OCI-LY7 (cell line): ENCODE results near the gene NCS1. TPM values are rescaled to one million over a fixed set of nuclear protein-coding genes. Genes with fewer than 3 reads are reported as not detected.

Experiments
- BruUV-seq: library from RNA; stranded (reverse); fragments of 400-500 nt; replicated peaks from 2 replicates; lab custom pipeline; 2021; lab: Mats Ljungman, UMichigan
- CTCF ChIA-PET: fragments of 300-600 bp; sonication (Branson Sonifier 250); formaldehyde crosslinking; loops from one replicate; lab custom pipeline; 2022; ENCODE audit warnings: antibody characterized with exemption; ENCODE audit not compliant: unreplicated experiment; lab: Charles Lee
- POLR2A ChIA-PET: fragments of 300-600 bp; sonication (Branson Sonifier 250); formaldehyde crosslinking; loops from one replicate; lab custom pipeline; 2022; ENCODE audit warnings: antibody characterized with exemption; lab: Charles Lee
- DNase-seq: peaks from one replicate; pipeline ENCODE4 v3.0.0-alpha.2; 2015; ENCODE audit warnings: low spot score
- H2AFZ ChIP-seq: fragments of 200-600 bp; sonication (generic), shearing (Covaris generic); 2 replicates; pipeline ENCODE4 v1.6.1; 2014; ENCODE audit warnings: mild to moderate bottlenecking, antibody characterized with exemption, low read length, moderate library complexity
- H3K27ac ChIP-seq: fragments of 200-600 bp; sonication (generic); 2 replicates; pipeline ENCODE4 v1.5.1; 2014; ENCODE audit warnings: mixed run types, low read depth, mild to moderate bottlenecking, moderate library complexity, low read length, inconsistent platforms; ENCODE audit not compliant: poor library complexity, severe bottlenecking
- H3K36me3 ChIP-seq: fragments of 200-600 bp; sonication (generic); 2 replicates; pipeline ENCODE4 v1.6.1; 2014; ENCODE audit warnings: mild to moderate bottlenecking, antibody characterized with exemption, low read length, moderate library complexity, mixed read lengths; ENCODE audit not compliant: insufficient read depth
- H3K4me1 ChIP-seq: fragments of 200-600 bp; sonication (generic); 2 replicates; pipeline ENCODE4 v1.5.1; 2014; ENCODE audit warnings: mild to moderate bottlenecking, low read length; ENCODE audit not compliant: insufficient read depth, poor library complexity, severe bottlenecking
- H3K4me2 ChIP-seq: fragments of 200-600 bp; sonication (generic); 2 replicates; pipeline ENCODE4 v1.6.1; 2014; ENCODE audit warnings: mild to moderate bottlenecking, low read length
- H3K4me3 ChIP-seq: fragments of 200-600 bp; sonication (generic); 2 replicates; pipeline ENCODE4 v1.5.1; 2014; ENCODE audit warnings: mild to moderate bottlenecking, low read depth, low read length; ENCODE audit not compliant: poor library complexity, severe bottlenecking
- H3K79me2 ChIP-seq: fragments of 200-600 bp; sonication (generic); 2 replicates; pipeline ENCODE4 v1.6.1; 2016; ENCODE audit warnings: low read depth, mild to moderate bottlenecking, low read length, moderate library complexity, mixed read lengths; ENCODE audit not compliant: insufficient read depth
- H3K9me2 ChIP-seq: fragments of 200-600 bp; sonication (generic); 2 replicates; pipeline ENCODE4 v1.6.1; 2016; ENCODE audit warnings: mild to moderate bottlenecking, low read length, mixed read lengths; ENCODE audit not compliant: insufficient read depth
- H3K9me3 ChIP-seq: fragments of 200-600 bp; sonication (generic); 2 replicates; pipeline ENCODE4 v1.6.1; 2014; ENCODE audit warnings: mild to moderate bottlenecking, mixed run types, low read length, mixed read lengths
- H4K20me1 ChIP-seq: fragments of 200-600 bp; sonication (generic); 2 replicates; pipeline ENCODE4 v1.6.1; 2014; ENCODE audit warnings: mild to moderate bottlenecking, antibody characterized with exemption, low read length, moderate library complexity, mixed read lengths; ENCODE audit not compliant: insufficient read depth
- EZH2phosphoT487 ChIP-seq: fragments of 200-600 bp; sonication (generic); IDR thresholded peaks from 2 replicates; pipeline ENCODE4 v1.6.1; 2018; ENCODE audit warnings: low read depth, borderline replicate concordance, mild to moderate bottlenecking, mixed run types, antibody characterized with exemption, low read length, moderate library complexity, mixed read lengths
- intact Hi-C: fragments of 100-400 bp; cut with micrococcal nuclease; formaldehyde crosslinking; loops from one replicate; pipeline ENCODE4 v1.10.0; 2022; ENCODE audit not compliant: unreplicated experiment
- total RNA-seq, 2 experiments: library from RNA; depleted of rRNA in 1 of 2; stranded (reverse); fragments of >200 nt in 1 of 2; shearing (Covaris generic) in 1 of 2; gene quantifications; 2 replicates each; pipeline ENCODE4 v1.2.3, GENCODE V29; 2014 to 2022
- TF ChIP-seq, protein P1 (sequence below): fragments of 200-600 bp; sonication (generic); conservative IDR thresholded peaks from 2 replicates; pipeline ENCODE4 v1.5.1; 2014; ENCODE audit warnings: mild to moderate bottlenecking, antibody characterized with exemption, low read length, moderate library complexity, mixed read lengths

NCS1 gene
- total RNA-seq, 2 experiments from 2014 or later, result not detected

DNA sequence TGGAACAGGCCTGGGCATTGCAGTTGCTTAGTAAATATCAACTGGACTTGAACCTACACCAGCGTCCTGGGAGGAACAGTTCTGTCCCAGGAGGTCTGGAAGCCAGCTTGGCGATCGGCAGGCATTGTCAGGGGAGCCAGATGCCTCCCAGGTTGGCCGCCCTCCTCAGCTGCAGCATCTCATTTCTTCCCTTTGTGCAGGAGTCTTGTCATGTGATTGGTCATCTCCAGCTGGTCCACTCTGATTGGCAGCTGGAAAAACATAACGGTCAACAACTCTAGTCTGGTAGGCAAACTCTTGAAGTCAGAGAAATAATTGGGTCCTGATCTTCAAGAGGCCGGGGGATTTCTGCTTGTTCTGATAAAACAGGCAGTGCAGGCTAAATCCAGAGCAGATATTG, 29.6 kb upstream of the NCS1 start:
- no peak for DNase-seq
- POLR2A ChIA-PET, result interaction anchor here (0.6 kb wide), 1 partner anchor 21 kb away, joined by 3 read pairs; no protein-coding TSS in a partner anchor
- BruUV-seq, result no TSS peak
- H3K27ac ChIP-seq, result no peak overlapping the region
- no peaks in the 10 kb centered on the region for H3K9me3 ChIP-seq
- H2AFZ ChIP-seq, result no peak overlapping the region
- H3K4me3 ChIP-seq, result no peak overlapping the region
- H3K4me1 ChIP-seq, result no peaks in the 10 kb centered on the region
- CTCF ChIA-PET, result no interaction called here
- TF ChIP-seq, protein P1, sequence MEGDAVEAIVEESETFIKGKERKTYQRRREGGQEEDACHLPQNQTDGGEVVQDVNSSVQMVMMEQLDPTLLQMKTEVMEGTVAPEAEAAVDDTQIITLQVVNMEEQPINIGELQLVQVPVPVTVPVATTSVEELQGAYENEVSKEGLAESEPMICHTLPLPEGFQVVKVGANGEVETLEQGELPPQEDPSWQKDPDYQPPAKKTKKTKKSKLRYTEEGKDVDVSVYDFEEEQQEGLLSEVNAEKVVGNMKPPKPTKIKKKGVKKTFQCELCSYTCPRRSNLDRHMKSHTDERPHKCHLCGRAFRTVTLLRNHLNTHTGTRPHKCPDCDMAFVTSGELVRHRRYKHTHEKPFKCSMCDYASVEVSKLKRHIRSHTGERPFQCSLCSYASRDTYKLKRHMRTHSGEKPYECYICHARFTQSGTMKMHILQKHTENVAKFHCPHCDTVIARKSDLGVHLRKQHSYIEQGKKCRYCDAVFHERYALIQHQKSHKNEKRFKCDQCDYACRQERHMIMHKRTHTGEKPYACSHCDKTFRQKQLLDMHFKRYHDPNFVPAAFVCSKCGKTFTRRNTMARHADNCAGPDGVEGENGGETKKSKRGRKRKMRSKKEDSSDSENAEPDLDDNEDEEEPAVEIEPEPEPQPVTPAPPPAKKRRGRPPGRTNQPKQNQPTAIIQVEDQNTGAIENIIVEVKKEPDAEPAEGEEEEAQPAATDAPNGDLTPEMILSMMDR, result no peak
- TF ChIP-seq EZH2phosphoT487, result no peak
- no peaks in the 10 kb centered on the region for H3K36me3 ChIP-seq
- H4K20me1 ChIP-seq, result no peaks in the 10 kb centered on the region
- H3K9me2 ChIP-seq, result no peaks in the 10 kb centered on the region
- intact Hi-C loops, result no loop called here
- H3K79me2 ChIP-seq, result no peaks in the 10 kb centered on the region
- no peak overlapping the region for H3K4me2 ChIP-seq

DNA sequence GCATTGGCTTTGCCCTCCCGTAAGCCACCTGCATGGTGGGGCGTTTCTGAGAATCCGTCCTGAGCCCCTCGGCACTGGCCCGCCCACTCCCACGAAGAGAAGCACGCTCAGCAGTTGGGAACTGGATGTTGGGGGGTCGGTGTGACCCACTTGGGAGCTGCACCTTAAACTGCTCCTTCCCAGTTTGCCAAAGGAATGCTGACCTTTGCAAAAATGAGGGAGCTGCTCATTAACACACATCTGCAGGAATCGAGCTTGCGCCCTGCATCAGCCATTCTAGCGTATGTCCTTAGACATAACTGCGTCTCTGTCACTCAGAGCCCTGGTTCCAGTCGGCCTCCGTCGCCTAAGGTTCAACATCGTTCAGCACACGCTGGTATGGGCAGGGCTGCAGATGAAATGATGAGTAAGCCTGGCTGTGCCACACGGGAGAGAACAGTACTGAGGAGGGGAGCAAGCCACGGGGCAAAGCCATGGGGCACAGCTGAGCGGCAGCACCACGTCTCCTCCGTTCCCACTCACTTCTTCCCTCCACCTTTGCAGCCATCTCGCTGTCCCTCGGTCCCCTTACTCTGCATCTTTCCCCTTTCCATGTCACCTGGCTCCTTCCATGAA, 28.8 kb upstream of the NCS1 start:
- no peak overlapping the region for H2AFZ ChIP-seq
- BruUV-seq, result no TSS peak
- H3K4me2 ChIP-seq, result no peak overlapping the region
- no peaks in the 10 kb centered on the region for H3K4me1 ChIP-seq
- H4K20me1 ChIP-seq, result no peaks in the 10 kb centered on the region
- no peak for DNase-seq
- ChIA-PET CTCF (no interaction called here), POLR2A (interaction anchor here (0.6 kb wide), 2 partner anchors 56 to 1109 kb away, joined by 3 read pairs; no protein-coding TSS in a partner anchor)
- no peaks in the 10 kb centered on the region for H3K79me2 ChIP-seq
- no peaks in the 10 kb centered on the region for H3K9me3 ChIP-seq
- no peaks in the 10 kb centered on the region for H3K9me2 ChIP-seq
- H3K36me3 ChIP-seq, result no peaks in the 10 kb centered on the region
- intact Hi-C loops, result no loop called here
- no peak for TF ChIP-seq EZH2phosphoT487
- TF ChIP-seq, protein P1, result no peak
- no peak overlapping the region for H3K4me3 ChIP-seq
- H3K27ac ChIP-seq, result no peak overlapping the region

DNA sequence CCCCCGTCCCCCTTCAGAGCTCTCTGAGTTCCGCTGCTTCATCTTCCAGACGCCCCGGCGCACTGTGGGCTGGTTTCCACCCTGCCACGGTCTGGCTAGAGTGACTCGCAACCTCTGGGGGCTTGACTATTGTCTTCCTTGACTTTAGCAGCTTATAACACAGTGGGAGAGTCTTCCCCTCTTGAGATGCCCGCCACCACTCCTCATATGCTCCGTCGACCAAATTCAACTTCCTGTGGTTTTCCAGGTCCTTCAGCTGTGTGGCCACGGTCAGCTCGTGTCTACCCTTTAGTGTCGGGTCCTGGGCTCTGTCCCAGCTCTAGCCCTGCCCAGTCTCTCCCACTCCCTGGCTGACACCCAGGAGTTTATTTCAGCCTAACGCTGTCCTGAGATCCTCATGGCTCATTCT, 28.2 kb upstream of the NCS1 start:
- POLR2A ChIA-PET, result no interaction called here
- no TSS peak for BruUV-seq
- H3K4me3 ChIP-seq, result no peak overlapping the region
- H3K4me1 ChIP-seq, result no peaks in the 10 kb centered on the region
- no peaks in the 10 kb centered on the region for H3K79me2 ChIP-seq
- no peak overlapping the region for H2AFZ ChIP-seq
- no peak overlapping the region for H3K4me2 ChIP-seq
- no peak overlapping the region for H3K27ac ChIP-seq
- DNase-seq, result no peak
- H3K9me2 ChIP-seq, result no peaks in the 10 kb centered on the region
- CTCF ChIA-PET, result interaction anchor here (0.7 kb wide), 1 partner anchor 12 kb away, joined by 5 read pairs; no protein-coding TSS in a partner anchor
- H3K9me3 ChIP-seq, result no peaks in the 10 kb centered on the region
- no peaks in the 10 kb centered on the region for H4K20me1 ChIP-seq
- no peaks in the 10 kb centered on the region for H3K36me3 ChIP-seq
- intact Hi-C loops, result no loop called here
- no peak for TF ChIP-seq EZH2phosphoT487
- TF ChIP-seq, protein P1, result no peak
